Mesendoderm (in vitro differentiated cells): Measurements from ENCODE around the gene PALLD.

Experiments
- DNase-seq: peaks from one replicate; pipeline ENCODE4 v3.0.0; 2013
- H2AK5ac ChIP-seq: 2 replicates; pipeline ENCODE4 v1.6.1; 2013; ENCODE audit warnings: low read length, inconsistent platforms
- H2BK120ac ChIP-seq: 2 replicates; pipeline ENCODE4 v1.6.1; 2013; ENCODE audit warnings: low read depth, mild to moderate bottlenecking, low read length, moderate library complexity, mixed read lengths
- H2BK15ac ChIP-seq: replicated peaks from 2 replicates; pipeline ENCODE4 v1.6.1; 2013; ENCODE audit warnings: low read depth, mild to moderate bottlenecking, moderate library complexity
- H2BK5ac ChIP-seq: 2 replicates; pipeline ENCODE4 v1.6.1; 2013; ENCODE audit warnings: low read length, inconsistent platforms
- H3K18ac ChIP-seq: 2 replicates; pipeline ENCODE4 v1.6.1; 2013; ENCODE audit warnings: mild to moderate bottlenecking, low read length, mixed read lengths
- H3K23ac ChIP-seq: one replicate; pipeline ENCODE4 v1.6.1; 2013; ENCODE audit warnings: low read length
- H3K27ac ChIP-seq: 2 replicates; pipeline ENCODE4 v1.5.1; 2013; ENCODE audit warnings: low read depth, mild to moderate bottlenecking, inconsistent platforms, low read length, moderate library complexity
- H3K27me3 ChIP-seq: 2 replicates; pipeline ENCODE4 v1.6.1; 2013; ENCODE audit warnings: low read length, control low read depth, mild to moderate bottlenecking, inconsistent platforms; ENCODE audit not compliant: insufficient read depth, poor library complexity
- H3K36me3 ChIP-seq: 2 replicates; pipeline ENCODE4 v1.6.1; 2013; ENCODE audit warnings: low read length, inconsistent platforms; ENCODE audit not compliant: control insufficient read depth, insufficient read depth
- H3K4ac ChIP-seq: one replicate; pipeline ENCODE4 v1.6.1; 2013; ENCODE audit warnings: low read depth, mild to moderate bottlenecking, low read length, moderate library complexity
- H3K4me1 ChIP-seq: 2 replicates; pipeline ENCODE4 v1.6.1; 2013; ENCODE audit warnings: low read depth, low read length, inconsistent platforms; ENCODE audit not compliant: control insufficient read depth
- H3K4me2 ChIP-seq: 2 replicates; pipeline ENCODE4 v1.6.1; 2013; ENCODE audit warnings: low read length
- H3K4me3 ChIP-seq: 2 replicates; pipeline ENCODE4 v1.5.1; 2013; ENCODE audit warnings: mild to moderate bottlenecking, low read length
- H3K56ac ChIP-seq: one replicate; pipeline ENCODE4 v1.6.1; 2013; ENCODE audit warnings: low read length
- H3K79me1 ChIP-seq: 2 replicates; pipeline ENCODE4 v1.6.1; 2013; ENCODE audit warnings: low read length, inconsistent platforms
- H3K79me2 ChIP-seq: 2 replicates; pipeline ENCODE4 v1.6.1; 2013; ENCODE audit warnings: mild to moderate bottlenecking, low read length; ENCODE audit not compliant: control insufficient read depth, insufficient read depth
- H3K9ac ChIP-seq: 2 replicates; pipeline ENCODE4 v1.6.1; 2013; ENCODE audit warnings: low read length, inconsistent platforms
- H4K5ac ChIP-seq: one replicate; pipeline ENCODE4 v1.6.1; 2013; ENCODE audit warnings: low read length
- H4K8ac ChIP-seq: one replicate; pipeline ENCODE4 v1.6.1; 2013; ENCODE audit warnings: low read depth, mild to moderate bottlenecking, control low read depth, low read length, moderate library complexity
- WGBS: extraction: QIAGEN DNeasy Blood & Tissue Kit; methylation state at CpG from one replicate; pipeline ENCODE4 v1.1.7; 2013; ENCODE audit warnings: low lambda C conversion rate, missing lambda C conversion rate; ENCODE audit not compliant: insufficient coverage; ENCODE audit errors: extremely low coverage; 5-methylcytosine and 5-hydroxymethylcytosine counted together

PALLD gene

GRCh38 chr4:168499241-168499640, 2.4 kb downstream of the PALLD start:
- no peaks in the 10 kb centered on the region for H3K79me1 ChIP-seq
- H2AK5ac ChIP-seq = no peak overlapping the region
- no peak overlapping the region for H2BK120ac ChIP-seq
- no peaks in the 10 kb centered on the region for H3K27me3 ChIP-seq
- H3K4ac ChIP-seq = no peak overlapping the region
- no peak overlapping the region for H3K18ac ChIP-seq
- no peaks in the 10 kb centered on the region for H3K79me2 ChIP-seq
- no peaks in the 10 kb centered on the region for H3K36me3 ChIP-seq
- no peak overlapping the region for H3K27ac ChIP-seq
- H3K23ac ChIP-seq = no peak overlapping the region
- no peak for DNase-seq
- no peak overlapping the region for H3K9ac ChIP-seq
- H2BK15ac ChIP-seq = no peak overlapping the region
- H2BK5ac ChIP-seq = no peak overlapping the region
- no peak overlapping the region for H3K4me2 ChIP-seq
- no peaks in the 10 kb centered on the region for H3K4me1 ChIP-seq
- H3K4me3 ChIP-seq = no peak overlapping the region
- no peak overlapping the region for H4K8ac ChIP-seq
- no peak overlapping the region for H3K56ac ChIP-seq
- no peak overlapping the region for H4K5ac ChIP-seq

- Histone ChIP-seq H3K4me3 (no peak overlapping the region), H4K8ac (no peak overlapping the region), H4K5ac (no peak overlapping the region), H3K79me1 (no peaks in the 10 kb centered on the region), H3K79me2 (no peaks in the 10 kb centered on the region), H3K4ac (no peak overlapping the region), H3K4me1 (no peaks in the 10 kb centered on the region), H3K23ac (no peak overlapping the region), H3K36me3 (no peaks in the 10 kb centered on the region), H2BK5ac (no peak overlapping the region), H3K27ac (no peak overlapping the region), H3K9ac (no peak overlapping the region), H3K18ac (no peak overlapping the region), H2BK120ac (no peak overlapping the region), H3K4me2 (no peak overlapping the region), H3K56ac (no peak overlapping the region), H2AK5ac (no peak overlapping the region), H3K27me3 (no peaks in the 10 kb centered on the region), H2BK15ac (no peak overlapping the region)
- no CpG with 5 or more reads among the region's 3 CpGs for WGBS
- DNase-seq = no peak
Measured at GRCh38 chr4:168501407-168501806, 4.6 kb downstream of the PALLD start.

- Histone ChIP-seq H3K36me3 (no peaks in the 10 kb centered on the region), H3K79me2 (no peaks in the 10 kb centered on the region), H3K9ac (no peak overlapping the region), H3K79me1 (no peaks in the 10 kb centered on the region), H4K8ac (no peak overlapping the region), H3K18ac (no peak overlapping the region), H3K56ac (no peak overlapping the region), H3K4ac (no peak overlapping the region), H4K5ac (no peak overlapping the region), H2AK5ac (no peak overlapping the region), H3K4me2 (no peak overlapping the region), H3K4me3 (no peak overlapping the region), H2BK120ac (no peak overlapping the region), H3K27ac (no peak overlapping the region), H2BK5ac (no peak overlapping the region), H3K4me1 (no peaks in the 10 kb centered on the region), H3K27me3 (no peaks in the 10 kb centered on the region), H2BK15ac (no peak overlapping the region), H3K23ac (no peak overlapping the region)
- WGBS = no CpG with 5 or more reads among the region's 6 CpGs
- no peak for DNase-seq
Measured at GRCh38 chr4:168502861-168503260, 6.0 kb downstream of the PALLD start.

- Histone ChIP-seq H3K79me1 (no peaks in the 10 kb centered on the region), H2BK120ac (no peak overlapping the region), H3K27me3 (no peaks in the 10 kb centered on the region), H3K4me1 (no peaks in the 10 kb centered on the region), H2BK15ac (no peak overlapping the region), H3K18ac (no peak overlapping the region), H3K4ac (no peak overlapping the region), H3K56ac (no peak overlapping the region), H3K79me2 (no peaks in the 10 kb centered on the region), H3K27ac (no peak overlapping the region), H3K36me3 (no peaks in the 10 kb centered on the region), H3K23ac (no peak overlapping the region), H3K9ac (no peak overlapping the region), H4K5ac (no peak overlapping the region), H2AK5ac (no peak overlapping the region), H4K8ac (no peak overlapping the region), H3K4me3 (no peak overlapping the region), H3K4me2 (no peak overlapping the region), H2BK5ac (no peak overlapping the region)
- no peak for DNase-seq
- no CpG with 5 or more reads among the region's 9 CpGs for WGBS
Measured at GRCh38 chr4:168503652-168504362, 7.0 kb downstream of the PALLD start.

- Histone ChIP-seq H3K23ac (no peak overlapping the region), H3K56ac (no peak overlapping the region), H3K18ac (no peak overlapping the region), H3K27me3 (no peaks in the 10 kb centered on the region), H3K4ac (no peak overlapping the region), H4K5ac (no peak overlapping the region), H3K27ac (no peak overlapping the region), H2BK120ac (no peak overlapping the region), H3K4me2 (no peak overlapping the region), H4K8ac (no peak overlapping the region), H2AK5ac (no peak overlapping the region), H3K79me2 (no peaks in the 10 kb centered on the region), H3K4me1 (no peaks in the 10 kb centered on the region), H2BK15ac (no peak overlapping the region), H2BK5ac (no peak overlapping the region), H3K9ac (no peak overlapping the region), H3K36me3 (no peaks in the 10 kb centered on the region), H3K4me3 (no peak overlapping the region), H3K79me1 (no peaks in the 10 kb centered on the region)
- no peak for DNase-seq
- no CpG with 5 or more reads among the region's 3 CpGs for WGBS
Measured at GRCh38 chr4:168504526-168504925, 7.7 kb downstream of the PALLD start.

GRCh38 chr4:168506014-168506413, 9.2 kb downstream of the PALLD start:
- Histone ChIP-seq H3K23ac (no peak overlapping the region), H3K9ac (no peak overlapping the region), H3K4ac (no peak overlapping the region), H3K27me3 (no peaks in the 10 kb centered on the region), H2AK5ac (no peak overlapping the region), H2BK15ac (no peak overlapping the region), H4K5ac (no peak overlapping the region), H3K27ac (no peak overlapping the region), H3K4me1 (no peaks in the 10 kb centered on the region), H3K79me1 (no peaks in the 10 kb centered on the region), H3K79me2 (no peaks in the 10 kb centered on the region), H2BK120ac (no peak overlapping the region), H3K36me3 (no peaks in the 10 kb centered on the region), H4K8ac (no peak overlapping the region), H3K56ac (no peak overlapping the region), H3K4me2 (no peak overlapping the region), H2BK5ac (no peak overlapping the region), H3K18ac (no peak overlapping the region), H3K4me3 (no peak overlapping the region)
- no CpG with 5 or more reads among the region's 1 CpG for WGBS
- no peak for DNase-seq
